Skeletal muscle satellite cell (primary cell): Measurements from ENCODE around the gene ADAM19. TPM values are rescaled to one million over a fixed set of nuclear protein-coding genes. Genes with fewer than 3 reads are reported as not detected.
"Not testable (repeated sequence)": the region's sequence is repeated elsewhere in the genome, so short reads cannot be mapped to it uniquely, and the experiment has no call there.

Experiments used
- H3K27me3 ChIP-seq: 2 replicates; pipeline ENCODE4 v1.7.0; 2013; ENCODE audit warnings: low read length; ENCODE audit not compliant: control insufficient read depth, insufficient read depth
- H3K36me3 ChIP-seq: 2 replicates; pipeline ENCODE4 v1.7.0; 2013; ENCODE audit warnings: mild to moderate bottlenecking, control low read depth, low read length; ENCODE audit not compliant: insufficient read depth
- H3K4me1 ChIP-seq: 2 replicates; pipeline ENCODE4 v1.7.0; 2013; ENCODE audit warnings: low read length; ENCODE audit not compliant: control insufficient read depth, insufficient read depth
- H3K4me2 ChIP-seq: 2 replicates; pipeline ENCODE4 v1.7.0; 2013; ENCODE audit warnings: mild to moderate bottlenecking, low read length
- H3K4me3 ChIP-seq: 2 replicates; pipeline ENCODE4 v1.7.0; 2013; ENCODE audit warnings: low read length
- H3K9ac ChIP-seq: 2 replicates; pipeline ENCODE4 v1.7.0; 2013; ENCODE audit warnings: mild to moderate bottlenecking, low read depth, low read length, moderate library complexity
- H3K9me3 ChIP-seq: replicated peaks from 2 replicates; pipeline ENCODE4 v1.7.0; 2013; ENCODE audit warnings: mild to moderate bottlenecking, control low read depth, low read length
- small RNA-seq: library from RNA; depleted of rRNA; stranded (forward); fragments of <200 nt; gene quantifications from one replicate; pipeline ENCODE3, GENCODE V24; 2012

ADAM19 gene

DNA sequence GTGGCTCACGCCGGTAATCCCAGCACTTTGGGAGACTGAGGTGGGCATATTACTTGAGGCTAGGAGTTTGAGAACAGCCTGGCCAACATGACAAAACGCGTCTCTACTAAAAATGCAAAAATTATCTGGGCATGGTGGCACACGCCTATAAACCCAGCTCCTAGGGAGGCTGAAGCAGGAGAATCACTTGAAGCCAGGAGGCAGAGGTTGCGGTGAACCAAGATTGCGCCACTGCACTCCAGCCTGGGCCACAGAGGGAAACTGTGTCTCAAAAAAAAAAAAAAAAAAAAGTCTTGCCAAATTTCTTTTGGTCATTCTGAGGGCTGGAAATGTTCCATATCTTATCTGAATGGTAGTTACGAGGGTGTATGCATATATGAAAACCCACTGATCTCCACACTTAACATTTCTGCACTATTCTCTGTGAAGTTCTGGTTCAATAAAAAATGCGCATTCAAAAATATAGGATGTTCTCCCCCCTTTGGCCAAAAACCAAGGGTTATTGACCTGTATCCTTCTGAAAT, 129.1 kb downstream of the ADAM19 start:
- H3K4me3 ChIP-seq, result no peak overlapping the region

DNA sequence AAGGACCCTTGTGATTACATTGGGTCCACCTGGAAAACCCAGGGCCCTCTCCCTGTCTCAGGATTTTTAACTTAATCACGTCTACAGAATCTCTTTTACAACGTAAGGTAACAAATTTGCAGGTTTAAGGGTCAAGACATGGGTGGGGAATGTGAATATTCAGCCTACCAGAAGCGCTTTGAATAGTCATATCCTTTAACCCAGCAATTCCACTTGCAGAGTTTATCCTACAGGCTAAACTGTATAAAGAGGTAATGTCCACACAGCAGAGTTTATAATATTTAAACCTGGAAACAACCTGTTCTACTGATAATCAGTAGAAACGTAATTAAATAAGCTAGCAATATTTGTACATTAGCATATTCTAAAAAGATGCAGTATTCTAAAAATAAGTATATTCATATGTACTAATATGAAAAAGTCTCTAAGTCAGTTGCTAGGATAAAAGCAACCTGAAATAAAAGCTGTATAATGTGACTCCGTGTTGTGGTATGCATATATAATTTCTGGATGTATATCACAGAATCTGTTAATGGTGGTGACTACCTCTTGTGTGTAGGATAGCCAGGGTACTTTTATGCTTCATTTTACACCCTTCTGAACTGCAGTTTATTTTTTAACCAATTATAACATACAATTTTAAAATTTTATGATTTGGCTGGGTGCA, 129.7 kb downstream of the ADAM19 start:
- Histone ChIP-seq H3K9ac (no peak overlapping the region), H3K4me1 (peaks cover 3% of the 10 kb centered on the region), H3K4me3 (no peak overlapping the region), H3K27me3 (no peaks in the 10 kb centered on the region), H3K9me3 (no peaks in the 10 kb centered on the region), H3K4me2 (no peak overlapping the region), H3K36me3 (no peaks in the 10 kb centered on the region)

More for the DNA sequence above, 129.1 kb downstream of the ADAM19 start:
- Histone ChIP-seq H3K9ac (no peak overlapping the region), H3K9me3 (no peaks in the 10 kb centered on the region), H3K36me3 (no peaks in the 10 kb centered on the region), H3K27me3 (no peaks in the 10 kb centered on the region), H3K4me2 (no peak overlapping the region), H3K4me1 (peaks cover 3% of the 10 kb centered on the region)

DNA sequence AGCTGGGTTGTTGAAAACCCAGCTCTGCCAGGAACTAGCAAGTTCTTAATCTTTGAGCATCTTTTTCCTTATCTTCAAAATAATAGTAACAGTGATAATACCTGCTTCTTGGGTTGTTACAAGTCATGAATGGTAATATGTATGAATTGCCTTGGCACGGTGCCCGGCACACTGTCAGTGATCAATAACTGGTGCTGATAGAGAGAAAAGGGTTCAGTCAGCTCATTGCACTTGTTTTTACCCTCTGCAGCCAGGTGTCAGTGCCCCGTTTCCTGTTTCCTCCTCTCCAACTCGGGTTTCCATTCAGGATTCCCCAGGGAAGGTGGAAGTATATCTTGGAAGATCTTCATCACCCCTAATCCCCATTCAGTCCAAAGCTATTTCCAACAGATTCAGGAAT, 131.4 kb downstream of the ADAM19 start:
- H3K4me1 ChIP-seq, result peaks cover under 1% of the 10 kb centered on the region
- H3K36me3 ChIP-seq, result no peaks in the 10 kb centered on the region
- no peak overlapping the region for H3K4me2 ChIP-seq
- H3K9ac ChIP-seq, result no peak overlapping the region
- H3K9me3 ChIP-seq, result no peaks in the 10 kb centered on the region
- H3K4me3 ChIP-seq, result no peak overlapping the region
- H3K27me3 ChIP-seq, result no peaks in the 10 kb centered on the region

DNA sequence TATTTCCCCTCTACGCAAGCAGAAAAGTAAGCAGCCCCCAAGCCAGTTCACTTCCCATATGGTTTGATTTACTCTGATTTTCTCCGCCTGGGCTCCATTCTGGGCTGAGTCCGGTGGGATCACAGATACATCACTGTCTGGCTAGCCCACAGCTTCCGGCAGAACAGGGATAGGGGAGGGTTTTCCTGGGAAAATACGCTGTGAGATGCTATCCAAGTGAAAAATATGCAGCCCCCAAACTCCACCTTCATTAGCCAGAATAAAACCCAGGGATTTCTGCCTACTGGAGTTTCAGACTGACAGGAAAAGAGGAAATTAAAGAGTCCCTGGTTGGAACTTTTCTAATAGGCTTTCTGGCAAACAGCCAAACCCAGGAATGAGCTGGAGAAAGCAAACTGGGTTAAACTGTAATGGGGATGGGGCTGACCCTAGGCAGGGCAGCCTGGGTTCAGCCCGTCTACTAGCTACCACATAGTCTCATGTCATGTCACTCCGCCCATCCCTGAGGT, 132.5 kb downstream of the ADAM19 start:
- Histone ChIP-seq H3K9me3 (no peaks in the 10 kb centered on the region), H3K4me1 (no peaks in the 10 kb centered on the region), H3K4me3 (no peak overlapping the region), H3K9ac (no peak overlapping the region), H3K4me2 (no peak overlapping the region), H3K27me3 (no peaks in the 10 kb centered on the region), H3K36me3 (no peaks in the 10 kb centered on the region)

DNA sequence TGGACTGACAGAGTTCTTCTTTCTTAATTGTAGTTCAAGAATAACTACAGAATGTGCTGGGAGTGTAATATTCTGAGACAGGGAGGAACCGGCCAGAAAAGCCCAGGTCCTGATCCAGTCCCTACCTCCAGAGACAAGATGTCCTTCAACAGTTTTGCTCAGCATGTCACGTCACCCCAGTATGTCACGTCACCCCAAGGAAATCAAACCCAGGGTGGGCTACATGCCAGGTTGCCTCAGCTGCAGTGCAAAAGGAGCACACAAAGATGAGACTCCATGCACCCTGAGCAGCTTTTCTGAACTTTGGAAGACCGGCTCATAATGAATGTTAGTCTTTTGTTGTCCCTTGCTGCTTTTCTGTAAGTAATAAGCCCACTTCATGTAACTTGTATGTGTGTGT, 141.5 kb downstream of the ADAM19 start:
- Histone ChIP-seq H3K4me1 (no peaks in the 10 kb centered on the region), H3K4me2 (no peak overlapping the region), H3K9ac (no peak overlapping the region), H3K9me3 (no peaks in the 10 kb centered on the region), H3K4me3 (no peak overlapping the region), H3K36me3 (no peaks in the 10 kb centered on the region), H3K27me3 (no peaks in the 10 kb centered on the region)

DNA sequence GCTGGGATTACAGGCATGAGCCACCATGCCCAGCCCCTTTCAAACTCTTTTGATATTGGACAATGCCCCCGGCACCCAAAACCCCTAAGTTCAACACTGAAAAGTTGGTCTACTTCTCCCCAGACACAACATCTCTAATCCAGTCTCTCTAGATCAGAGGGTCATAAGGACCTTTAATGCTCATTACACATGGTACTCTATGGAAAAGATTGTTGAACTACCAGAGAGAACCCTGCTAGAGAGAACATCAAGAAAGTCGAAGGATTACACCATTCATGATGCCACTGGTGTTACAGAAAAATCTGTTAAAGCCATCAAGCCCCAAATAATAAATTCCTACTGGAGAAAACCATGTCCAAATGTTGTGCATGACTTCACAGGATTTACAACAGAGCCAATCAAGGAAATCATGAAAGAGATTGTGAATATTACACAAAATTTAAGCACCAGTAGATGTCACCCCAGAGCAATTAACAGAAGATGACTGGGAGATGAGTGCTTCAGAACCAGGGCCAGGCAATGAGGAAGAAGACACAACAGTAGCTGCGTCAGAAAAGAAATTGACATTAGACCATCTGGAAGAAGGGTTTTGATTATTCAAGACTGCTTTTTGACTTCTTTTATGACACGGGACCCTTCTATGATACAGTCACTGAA, 143.9 kb downstream of the ADAM19 start:
- Histone ChIP-seq H3K4me1 (no peaks in the 10 kb centered on the region), H3K9ac (no peak overlapping the region)

DNA sequence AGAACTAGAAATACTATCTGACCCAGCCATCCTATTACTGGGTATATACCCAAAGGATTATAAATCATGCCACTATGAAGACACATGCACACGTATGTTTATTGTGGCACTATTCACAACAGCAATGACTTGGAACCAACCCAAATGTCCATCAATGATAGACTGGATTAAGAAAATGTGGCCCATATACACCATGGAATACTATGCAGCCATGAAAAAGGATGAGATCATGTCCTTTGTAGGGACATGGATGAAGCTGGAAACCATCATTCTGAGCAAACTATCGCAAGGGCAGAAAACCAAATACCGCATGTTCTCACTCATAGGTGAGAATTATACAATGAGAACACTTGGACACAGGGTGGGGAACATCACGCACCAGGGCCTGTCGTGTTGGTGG, 145.7 kb downstream of the ADAM19 start:
- not testable (repeated sequence) for H3K4me3 ChIP-seq, H3K9me3 ChIP-seq, H3K4me2 ChIP-seq, H3K36me3 ChIP-seq, H3K27me3 ChIP-seq, H3K9ac ChIP-seq, H3K4me1 ChIP-seq

More for the DNA sequence above, 143.9 kb downstream of the ADAM19 start:
- no peak overlapping the region for H3K4me3 ChIP-seq
- no peaks in the 10 kb centered on the region for H3K9me3 ChIP-seq
- no peaks in the 10 kb centered on the region for H3K27me3 ChIP-seq
- H3K36me3 ChIP-seq, result no peaks in the 10 kb centered on the region
- no peak overlapping the region for H3K4me2 ChIP-seq

Small RNA genes within 50 kb of the gene (small RNA-seq; reads per million reads assigned to genes)
- not detected for gene RNU6-390P
